HG03108 (cell line): Measurements from ENCODE around the gene NXPH3.

Source experiments
- ATAC-seq: cut with Tn5 transposase; IDR thresholded peaks from one replicate; pipeline ENCODE4 v1.9.1; 2021; ENCODE audit warnings: moderate library complexity; ENCODE audit not compliant: unreplicated experiment

NXPH3 gene

DNA sequence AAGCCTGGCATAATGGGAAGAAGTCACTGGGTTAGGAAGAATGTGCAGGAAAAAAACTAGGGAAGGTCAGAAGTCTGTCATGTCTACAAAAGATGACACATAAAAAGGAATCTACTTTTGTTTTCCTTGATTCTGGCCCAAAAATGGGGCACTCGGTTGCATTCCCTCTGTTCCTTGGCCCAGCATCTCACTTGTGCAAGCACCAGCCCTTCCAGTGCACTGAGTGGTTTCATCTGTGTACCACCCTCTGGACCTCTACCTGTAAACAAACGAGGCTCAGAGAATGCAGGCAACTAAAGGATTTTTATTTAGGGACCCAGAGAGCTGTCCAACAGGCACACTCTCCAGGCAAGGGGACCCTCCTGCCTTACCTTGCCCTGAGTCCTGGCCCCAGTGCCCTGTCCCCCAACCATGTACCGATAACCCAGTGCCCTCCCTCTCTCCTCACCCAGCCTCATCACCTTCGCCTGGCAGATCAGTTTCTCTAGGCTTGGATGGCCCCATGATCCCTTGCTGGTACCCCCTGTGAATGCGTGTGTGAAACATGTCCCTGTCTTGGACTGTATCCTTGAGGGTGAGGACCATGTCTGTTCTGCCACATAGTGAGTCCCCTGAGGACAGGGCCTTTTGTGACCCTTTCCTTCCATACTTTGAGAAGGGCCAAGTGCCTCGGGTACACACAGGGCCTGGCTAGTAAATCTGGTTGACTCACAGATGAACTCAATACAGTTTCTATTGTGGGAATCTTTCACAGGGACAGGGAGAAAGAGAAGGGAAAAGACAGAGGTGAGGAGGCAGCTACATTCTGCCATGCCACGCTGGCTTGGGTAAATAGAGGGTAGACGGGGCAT, 13.3 kb downstream of the NXPH3 start:
- ATAC-seq = no peak

DNA sequence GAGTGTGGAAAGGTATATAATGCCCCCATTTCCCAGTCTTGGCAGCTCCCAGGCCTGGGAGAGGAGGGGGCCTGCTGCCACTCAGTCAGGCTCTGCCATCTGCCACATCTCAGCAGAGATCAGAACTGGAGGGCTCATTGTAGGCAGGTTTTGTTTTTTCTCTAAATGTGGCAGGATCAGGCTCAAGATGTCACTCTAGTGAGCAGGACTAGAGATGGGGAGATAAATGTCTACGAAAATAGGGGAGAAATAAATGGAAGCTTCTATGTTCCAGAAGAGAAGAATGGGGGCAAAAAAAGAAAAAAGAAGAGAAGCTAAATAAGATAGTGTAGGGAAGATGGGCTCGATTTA, 13.9 kb downstream of the NXPH3 start:
- no peak for ATAC-seq

DNA sequence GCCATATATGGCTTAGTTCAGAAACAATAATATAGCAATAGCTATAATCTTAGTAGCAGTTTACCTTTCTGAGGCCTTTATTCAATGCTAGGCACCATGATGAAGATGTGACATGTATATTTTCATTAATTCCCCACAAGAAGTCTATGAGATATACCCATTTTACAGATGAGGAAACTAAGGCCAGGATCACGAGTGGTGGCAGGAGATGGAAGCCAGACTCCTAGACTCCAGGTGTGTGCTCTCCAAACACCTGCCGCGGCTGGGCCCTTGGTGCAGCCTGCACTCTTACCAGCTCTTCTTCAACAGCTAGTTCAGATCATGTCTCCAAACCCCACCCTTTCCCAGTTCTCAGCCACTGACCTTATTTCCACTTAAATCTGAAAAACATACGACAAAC, 15.2 kb downstream of the NXPH3 start:
- no peak for ATAC-seq

DNA sequence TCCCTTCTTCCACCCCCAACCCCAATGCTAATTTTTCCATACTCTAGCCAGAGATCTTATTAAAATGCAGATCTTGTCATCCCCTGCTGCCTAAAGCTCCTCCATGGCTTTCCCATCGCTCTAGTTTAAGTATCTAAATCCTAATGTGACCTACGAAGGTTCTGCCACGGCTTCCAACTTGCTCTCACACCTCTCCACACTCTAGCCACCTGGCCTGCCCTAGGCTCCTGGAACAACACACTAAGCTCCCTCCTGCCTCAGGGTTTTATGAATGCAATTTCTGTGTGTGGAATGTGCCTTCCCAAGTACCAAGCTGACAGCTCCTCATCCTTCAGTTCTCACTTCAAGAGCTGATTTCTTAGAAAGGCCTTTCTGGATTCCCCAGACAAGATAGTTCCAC, 16.6 kb downstream of the NXPH3 start:
- ATAC-seq = no peak

GRCh38 chr17:49595328-49595727, 19.7 kb downstream of the NXPH3 start:
- ATAC-seq = no peak

GRCh38 chr17:49595980-49596379, 20.3 kb downstream of the NXPH3 start:
- ATAC-seq = no peak

- ATAC-seq = no peak
Observed at GRCh38 chr17:49596613-49597244, 21.1 kb downstream of the NXPH3 start.

- no peak for ATAC-seq
Observed at GRCh38 chr17:49597436-49597835, 21.8 kb downstream of the NXPH3 start.

GRCh38 chr17:49597928-49598655, 22.4 kb downstream of the NXPH3 start:
- no peak for ATAC-seq

- no peak for ATAC-seq
Observed at GRCh38 chr17:49598918-49599317, 23.2 kb downstream of the NXPH3 start.

GRCh38 chr17:49600949-49601348, 25.3 kb downstream of the NXPH3 start:
- no peak for ATAC-seq

DNA sequence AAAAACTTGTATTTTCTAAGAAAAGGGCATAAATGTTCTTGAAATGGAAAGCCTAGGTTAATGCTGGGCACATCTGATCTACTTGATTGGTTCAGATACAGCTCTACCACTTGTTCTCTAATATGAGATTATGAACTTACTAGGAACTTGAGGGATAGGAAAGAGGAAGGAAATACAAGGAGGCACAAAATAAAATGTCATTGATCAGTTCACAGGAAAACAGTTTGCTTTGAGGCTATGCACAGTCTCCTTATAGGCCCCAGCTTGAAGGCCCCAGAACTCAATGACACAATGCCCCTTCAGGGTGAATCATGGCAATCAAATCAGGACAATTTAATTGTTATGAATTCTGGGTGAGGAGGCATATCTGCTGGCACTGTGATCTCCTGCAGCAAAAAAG, 27.1 kb downstream of the NXPH3 start:
- no peak for ATAC-seq

GRCh38 chr17:49603238-49603637, 27.6 kb downstream of the NXPH3 start:
- no peak for ATAC-seq

- ATAC-seq = no peak
Observed at GRCh38 chr17:49603720-49604119, 28.0 kb downstream of the NXPH3 start.

DNA sequence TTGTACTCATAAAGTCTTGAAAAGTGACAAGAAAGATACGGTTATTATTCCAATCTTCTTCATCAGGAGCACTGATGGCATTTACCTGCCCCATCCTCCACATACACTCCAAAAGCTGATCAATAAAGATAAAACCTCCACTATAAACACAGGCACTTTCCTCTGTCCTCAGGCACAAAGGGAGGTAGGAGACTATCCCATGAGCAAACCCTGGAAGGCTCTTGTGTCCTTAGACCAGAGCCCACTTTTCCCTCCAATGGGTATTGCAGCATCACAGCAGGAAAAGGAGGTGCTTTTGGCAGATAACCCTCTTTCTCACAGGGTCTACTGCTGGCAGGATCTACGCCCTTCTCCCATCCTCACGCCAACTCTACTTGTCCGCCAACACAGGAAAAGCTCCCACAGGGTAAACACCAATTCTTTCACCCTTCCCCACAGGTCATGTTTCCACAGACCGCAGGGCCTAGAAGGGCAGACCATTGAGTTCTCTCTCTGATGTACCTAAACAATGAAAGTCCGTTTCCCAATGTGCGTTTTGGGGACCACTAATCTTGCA, 28.7 kb downstream of the NXPH3 start:
- ATAC-seq = no peak

DNA sequence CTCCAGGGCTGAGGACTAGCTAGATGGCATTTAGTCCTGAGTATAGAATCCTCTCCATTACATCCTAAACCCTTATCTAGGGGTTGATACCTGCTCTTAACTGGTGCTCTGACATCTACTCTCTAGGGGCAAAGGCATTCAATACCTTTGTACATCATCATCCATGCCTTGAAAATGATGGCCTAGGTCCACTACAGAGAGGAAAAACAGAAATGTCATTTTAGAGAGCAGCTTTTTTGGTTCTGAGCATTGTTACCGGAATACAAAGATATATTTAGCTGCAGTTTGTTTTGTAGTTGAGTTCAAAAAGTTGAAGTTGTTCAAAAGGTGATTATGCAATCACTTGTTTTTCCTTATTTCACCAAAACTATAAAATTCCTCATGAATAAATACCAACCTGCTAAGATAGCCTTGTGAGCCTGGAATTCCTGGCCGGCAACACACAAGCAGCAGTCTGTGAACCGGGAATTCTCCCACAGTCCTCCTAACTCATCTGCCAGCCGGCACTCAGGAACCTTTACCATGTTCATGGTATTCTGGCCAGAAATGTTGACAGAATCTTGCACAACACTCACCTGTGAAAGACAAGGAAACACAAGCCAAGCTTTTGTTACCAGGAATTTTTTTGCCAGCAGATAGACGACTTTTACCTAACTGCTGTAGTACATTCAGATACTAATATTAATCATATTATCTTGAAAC, 35.4 kb downstream of the NXPH3 start:
- no peak for ATAC-seq

DNA sequence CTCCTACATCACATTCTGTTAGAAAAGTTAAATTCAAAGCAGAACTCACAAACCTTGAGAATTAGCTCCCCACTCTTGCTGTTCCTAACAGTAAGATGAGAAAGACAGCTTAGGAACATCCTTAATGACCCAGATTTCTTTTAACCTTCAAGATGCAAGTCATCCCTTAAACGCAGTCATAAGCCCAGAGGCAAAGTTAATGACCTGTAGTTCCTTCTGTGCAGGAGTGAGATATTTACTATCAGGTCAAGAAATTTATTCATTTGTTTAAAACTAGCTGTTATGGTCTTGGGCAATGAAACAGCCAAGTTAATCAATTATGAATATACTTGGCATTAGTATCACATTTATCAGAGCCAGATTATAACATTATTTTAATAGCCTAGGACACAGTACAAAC, 37.1 kb downstream of the NXPH3 start:
- ATAC-seq = no peak

- ATAC-seq = no peak
Observed at GRCh38 chr17:49613182-49613800, 37.6 kb downstream of the NXPH3 start.

- no peak for ATAC-seq
Observed at GRCh38 chr17:49616086-49616485, 40.4 kb downstream of the NXPH3 start.

- ATAC-seq = no peak
Observed at GRCh38 chr17:49616601-49617131, 41.0 kb downstream of the NXPH3 start.
